Bronchial epithelial cell (primary cell): ENCODE measurements around the gene EFCAB8. TPM values are rescaled to one million over a fixed set of nuclear protein-coding genes. Genes with fewer than 3 reads are reported as not detected.

ENCODE experiments used
- DNase-seq: peaks from one replicate; pipeline ENCODE4 v3.0.0-alpha.2; 2010; ENCODE audit warnings: low read depth
- FAIRE-seq: peaks from 2 replicates; lab custom pipeline; 2011; peaks lifted over from hg19 to GRCh38; lab: Jason Lieb, UNC
- H3K27me3 ChIP-seq: 2 replicates; pipeline ENCODE4 v1.5.1; 2011; ENCODE audit warnings: low read length; ENCODE audit not compliant: control insufficient read depth, insufficient read depth
- H3K36me3 ChIP-seq: 2 replicates; pipeline ENCODE4 v1.5.1; 2011; ENCODE audit warnings: low read length; ENCODE audit not compliant: control insufficient read depth, insufficient read depth
- H3K4me3 ChIP-seq: 2 replicates; pipeline ENCODE4 v1.5.1; 2011; ENCODE audit warnings: mild to moderate bottlenecking, low read depth, low read length, control low read depth
- CTCF ChIP-seq: IDR thresholded peaks from 2 replicates; pipeline ENCODE4 v1.5.1; 2011; ENCODE audit warnings: mild to moderate bottlenecking, moderate library complexity, low read length, control low read depth, inconsistent platforms; ENCODE audit not compliant: insufficient read depth, severe bottlenecking
- total RNA-seq: library from RNA; depleted of rRNA; stranded (reverse); fragments of >200 nt; gene quantifications from 2 replicates; pipeline ENCODE4 v1.2.1, GENCODE V29; 2014

EFCAB8 gene
- total RNA-seq, 1 donor from 2014 or later = under 0.01 TPM

GRCh38 chr20:32888636-32889035 is 29.9 kb downstream of the EFCAB8 start:
- FAIRE-seq = no peak
- TF ChIP-seq CTCF = no peak
- Histone ChIP-seq H3K4me3 (no peak overlapping the region), H3K27me3 (peaks cover 2% of the 10 kb centered on the region), H3K36me3 (no peaks in the 10 kb centered on the region)
- DNase-seq = no peak

DNA sequence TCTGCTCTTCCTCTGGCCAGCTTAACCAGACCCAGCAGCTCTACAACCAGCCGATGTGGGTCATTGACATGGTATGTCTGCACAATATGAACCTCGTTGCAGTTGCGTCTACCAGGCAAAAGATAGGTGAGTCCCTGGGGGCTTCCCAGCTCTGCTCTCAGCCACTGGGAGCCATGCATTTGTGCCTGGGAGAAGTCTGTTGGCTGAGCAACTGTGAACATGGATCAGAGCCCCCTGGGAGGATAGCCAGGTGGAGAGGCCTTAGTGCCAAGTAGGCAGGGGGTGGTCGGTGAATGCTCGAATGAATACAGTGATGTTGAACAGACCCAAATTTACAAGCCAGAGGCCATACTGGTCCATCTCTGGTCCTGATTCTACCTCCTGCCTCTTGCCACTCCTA is 30.6 kb downstream of the EFCAB8 start:
- Histone ChIP-seq H3K27me3 (peaks cover 2% of the 10 kb centered on the region), H3K36me3 (no peaks in the 10 kb centered on the region), H3K4me3 (no peak overlapping the region)
- TF ChIP-seq CTCF = no peak
- DNase-seq (no peak), FAIRE-seq (no peak)

DNA sequence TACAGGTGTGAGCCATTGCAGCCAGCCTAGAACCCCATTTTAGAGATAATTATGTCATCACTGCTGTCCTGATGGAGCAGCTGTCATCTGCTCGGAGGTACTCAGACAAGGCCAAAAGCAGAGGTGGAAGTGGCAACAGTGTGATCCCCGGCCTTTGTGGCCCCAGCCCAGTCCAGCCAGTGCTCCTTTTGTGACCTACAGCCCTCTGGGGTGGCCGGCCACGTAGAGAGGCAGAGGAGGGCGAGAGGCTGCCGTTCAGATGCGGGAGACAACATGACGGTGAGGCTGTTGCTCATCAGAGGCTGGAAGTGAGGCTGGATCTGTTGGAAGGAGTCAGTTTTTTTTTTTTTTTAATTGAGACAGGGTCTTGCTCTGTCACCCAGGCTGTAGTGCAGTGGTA is 32.8 kb downstream of the EFCAB8 start:
- Histone ChIP-seq H3K36me3 (no peaks in the 10 kb centered on the region), H3K27me3 (peaks cover 2% of the 10 kb centered on the region), H3K4me3 (no peak overlapping the region)
- no peak for TF ChIP-seq CTCF
- FAIRE-seq (no peak), DNase-seq (no peak)

GRCh38 chr20:32891926-32892660 is 33.4 kb downstream of the EFCAB8 start:
- Histone ChIP-seq H3K36me3 (no peaks in the 10 kb centered on the region), H3K4me3 (no peak overlapping the region), H3K27me3 (peaks cover 2% of the 10 kb centered on the region)
- TF ChIP-seq CTCF = no peak
- FAIRE-seq = no peak
- no peak for DNase-seq

DNA sequence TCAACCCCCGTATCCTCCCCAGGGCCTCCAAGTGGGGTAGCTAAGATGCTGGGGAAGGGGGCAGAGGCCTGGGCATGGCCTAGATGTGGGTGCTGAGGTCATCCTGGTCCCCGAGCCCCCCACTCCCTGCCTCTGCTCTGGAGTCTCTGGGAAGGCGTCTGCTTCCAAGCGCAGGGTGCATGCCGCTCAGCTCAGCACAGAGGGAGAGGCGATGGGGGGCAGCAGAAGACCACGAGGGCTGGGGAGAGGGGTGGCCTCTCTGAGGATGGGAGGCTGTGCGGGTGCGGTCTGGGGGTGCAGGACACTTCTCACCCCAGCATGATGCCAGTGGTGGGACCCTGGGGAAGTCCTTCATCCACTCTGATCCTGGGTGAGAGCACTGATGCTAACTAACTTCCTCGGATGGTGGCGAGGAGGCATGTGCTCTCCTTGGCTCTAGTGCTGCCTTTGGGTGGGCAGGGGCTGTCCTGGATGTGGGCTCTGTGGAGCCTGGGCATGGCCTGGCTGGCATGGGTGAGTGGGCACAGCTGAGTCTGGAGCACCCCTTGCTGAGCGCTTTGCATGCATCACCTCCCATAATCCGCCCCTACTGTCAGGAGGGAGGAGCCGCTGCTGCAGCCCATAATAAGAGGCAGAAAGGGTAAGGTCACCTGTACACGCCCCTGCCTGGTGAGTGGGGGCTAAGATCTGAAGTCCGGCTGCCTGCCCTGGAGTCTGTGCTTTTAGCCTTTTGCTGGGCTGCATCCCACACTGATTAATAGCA is 34.7 kb downstream of the EFCAB8 start:
- no peak for TF ChIP-seq CTCF
- peak; percentile 52 for FAIRE-seq

More for the DNA sequence above, 34.7 kb downstream of the EFCAB8 start:
- no peak for DNase-seq
- Histone ChIP-seq H3K4me3 (no peak overlapping the region), H3K27me3 (peaks cover 2% of the 10 kb centered on the region), H3K36me3 (no peaks in the 10 kb centered on the region)
